SK-N-SH treated with all-trans-retinoic acid at 6 μM for 48 hours (cell line): ENCODE measurements around the gene NFASC.

Experiments
- ATAC-seq: fragments of 200-7000 bp; cut with Tn5 transposase; 3 replicates; pipeline ENCODE4 v1.9.1; 2020; ENCODE audit warnings: mild to moderate bottlenecking, moderate library complexity
- ARNTL ChIP-seq: fragments of 450-650 bp; formaldehyde crosslinking; IDR thresholded peaks from 2 replicates; pipeline ENCODE4 v1.5.0; 2020; ENCODE audit warnings: low read depth, mild to moderate bottlenecking, moderate library complexity, borderline replicate concordance
- BACH2 ChIP-seq: fragments of 250-450 bp; sonication (Bioruptor Pico); IDR thresholded peaks from 2 replicates; pipeline ENCODE4 v1.9.0; 2021; ENCODE audit warnings: mild to moderate bottlenecking, borderline replicate concordance
- CSDC2 ChIP-seq: fragments of 250-450 bp; sonication (Bioruptor Pico); IDR thresholded peaks from 2 replicates; pipeline ENCODE4 v1.5.0; 2020; ENCODE audit warnings: mild to moderate bottlenecking, moderate library complexity
- ESRRG ChIP-seq: fragments of 250-450 bp; sonication (Bioruptor Pico); IDR thresholded peaks from 2 replicates; pipeline ENCODE4 v1.6.1; 2021; ENCODE audit warnings: mild to moderate bottlenecking
- GLIS3 ChIP-seq: fragments of 250-450 bp; sonication (Bioruptor Pico); IDR thresholded peaks from 2 replicates; pipeline ENCODE4 v1.5.0; 2020; ENCODE audit warnings: mild to moderate bottlenecking, moderate library complexity
- ISL1 ChIP-seq: fragments of 250-450 bp; sonication (Bioruptor Pico); IDR thresholded peaks from 2 replicates; pipeline ENCODE4 v2.1.2; 2022; ENCODE audit warnings: mild to moderate bottlenecking, moderate library complexity
- OSR1 ChIP-seq: fragments of 250-450 bp; sonication (Bioruptor Pico); IDR thresholded peaks from 2 replicates; pipeline ENCODE4 v1.8.0; 2022; ENCODE audit warnings: moderate library complexity, mild to moderate bottlenecking, inconsistent platforms
- PPARA ChIP-seq: fragments of 250-450 bp; sonication (Bioruptor Pico); IDR thresholded peaks from 2 replicates; pipeline ENCODE4 v1.5.0; 2020; ENCODE audit warnings: mild to moderate bottlenecking, borderline replicate concordance
- RARB ChIP-seq: fragments of 250-450 bp; sonication (Bioruptor Pico); IDR thresholded peaks from 2 replicates; pipeline ENCODE4 v1.8.0; 2021; ENCODE audit warnings: mild to moderate bottlenecking, moderate library complexity
- SNAI2 ChIP-seq: fragments of 250-450 bp; sonication (Bioruptor Pico); IDR thresholded peaks from 2 replicates; pipeline ENCODE4 v1.5.0; 2020; ENCODE audit warnings: mild to moderate bottlenecking, moderate library complexity
- TCF4 ChIP-seq: fragments of 250-450 bp; sonication (Bioruptor Pico); IDR thresholded peaks from 2 replicates; pipeline ENCODE4 v1.8.0; 2021; ENCODE audit warnings: mild to moderate bottlenecking, moderate library complexity, borderline replicate concordance
- TOX ChIP-seq: fragments of 250-450 bp; sonication (Bioruptor Pico); IDR thresholded peaks from 2 replicates; pipeline ENCODE4 v1.8.0; 2021; ENCODE audit warnings: mild to moderate bottlenecking, moderate library complexity, borderline replicate concordance
- ZC3H10 ChIP-seq: fragments of 250-450 bp; sonication (Bioruptor Pico); IDR thresholded peaks from 2 replicates; pipeline ENCODE4 v1.5.1; 2021; ENCODE audit warnings: mild to moderate bottlenecking, moderate library complexity
- ZFP3 ChIP-seq: fragments of 250-450 bp; sonication (Bioruptor Pico); IDR thresholded peaks from 2 replicates; pipeline ENCODE4 v1.5.0; 2020; ENCODE audit warnings: mild to moderate bottlenecking, moderate library complexity
- ZNF565 ChIP-seq: fragments of 450-650 bp; formaldehyde crosslinking; conservative IDR thresholded peaks from 2 replicates; pipeline ENCODE4 v1.5.0; 2020; ENCODE audit warnings: low read depth, mild to moderate bottlenecking, moderate library complexity
- ZNF70 ChIP-seq: fragments of 450-650 bp; formaldehyde crosslinking; IDR thresholded peaks from 2 replicates; pipeline ENCODE4 v1.5.0; 2020; ENCODE audit warnings: mild to moderate bottlenecking, moderate library complexity
- ZNF8 ChIP-seq: fragments of 450-650 bp; formaldehyde crosslinking; IDR thresholded peaks from 2 replicates; pipeline ENCODE4 v1.5.0; 2020; ENCODE audit warnings: mild to moderate bottlenecking, moderate library complexity
- TF ChIP-seq, protein P1 (sequence below): fragments of 250-450 bp; sonication (Bioruptor Pico); IDR thresholded peaks from 2 replicates; pipeline ENCODE4 v1.5.1; 2021; ENCODE audit warnings: mild to moderate bottlenecking, moderate library complexity
- TF ChIP-seq, protein P2 (sequence below): fragments of 250-450 bp; sonication (Bioruptor Pico); IDR thresholded peaks from 2 replicates; pipeline ENCODE4 v1.8.0; 2020; ENCODE audit warnings: mild to moderate bottlenecking, moderate library complexity, borderline replicate concordance
- TF ChIP-seq, protein P3 (sequence below): fragments of 250-450 bp; sonication (Bioruptor Pico); IDR thresholded peaks from 2 replicates; pipeline ENCODE4 v1.5.1; 2020; ENCODE audit warnings: low read depth, mild to moderate bottlenecking, moderate library complexity
- TF ChIP-seq, protein P4 (sequence below): fragments of 250-450 bp; sonication (Bioruptor Pico); IDR thresholded peaks from 2 replicates; pipeline ENCODE4 v1.8.0; 2021; ENCODE audit warnings: low read depth, mild to moderate bottlenecking, moderate library complexity, borderline replicate concordance
- TF ChIP-seq, protein P5 (sequence below): fragments of 250-450 bp; sonication (Bioruptor Pico); IDR thresholded peaks from 2 replicates; pipeline ENCODE4 v1.5.0; 2020; ENCODE audit warnings: mild to moderate bottlenecking, moderate library complexity

NFASC gene

DNA sequence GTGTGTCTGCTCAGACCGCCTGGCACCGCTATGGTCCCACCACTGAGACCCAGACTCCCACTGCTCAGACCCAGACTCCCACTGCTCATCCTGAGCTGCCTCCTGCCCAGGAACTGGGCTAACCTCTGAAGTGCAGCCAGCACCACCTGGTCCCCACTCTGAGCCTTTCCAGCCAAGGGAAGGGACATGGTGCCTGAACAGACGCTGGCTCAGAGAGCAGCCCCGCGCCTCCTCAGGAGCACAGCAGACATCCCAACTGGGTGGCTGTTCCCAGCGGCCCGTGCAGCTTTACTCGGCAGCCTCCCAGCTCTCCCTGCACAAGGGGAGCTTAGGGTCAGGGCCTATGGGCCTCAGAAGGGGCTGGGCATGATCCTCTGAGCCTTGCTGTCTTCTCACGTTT lies 144.6 kb downstream of the NFASC start:
- ATAC-seq = no peak
- TF ChIP-seq, protein P1, sequence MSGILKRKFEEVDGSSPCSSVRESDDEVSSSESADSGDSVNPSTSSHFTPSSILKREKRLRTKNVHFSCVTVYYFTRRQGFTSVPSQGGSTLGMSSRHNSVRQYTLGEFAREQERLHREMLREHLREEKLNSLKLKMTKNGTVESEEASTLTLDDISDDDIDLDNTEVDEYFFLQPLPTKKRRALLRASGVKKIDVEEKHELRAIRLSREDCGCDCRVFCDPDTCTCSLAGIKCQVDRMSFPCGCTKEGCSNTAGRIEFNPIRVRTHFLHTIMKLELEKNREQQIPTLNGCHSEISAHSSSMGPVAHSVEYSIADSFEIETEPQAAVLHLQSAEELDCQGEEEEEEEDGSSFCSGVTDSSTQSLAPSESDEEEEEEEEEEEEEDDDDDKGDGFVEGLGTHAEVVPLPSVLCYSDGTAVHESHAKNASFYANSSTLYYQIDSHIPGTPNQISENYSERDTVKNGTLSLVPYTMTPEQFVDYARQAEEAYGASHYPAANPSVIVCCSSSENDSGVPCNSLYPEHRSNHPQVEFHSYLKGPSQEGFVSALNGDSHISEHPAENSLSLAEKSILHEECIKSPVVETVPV (CRISPR knock-in tag) = no peak
- TF ChIP-seq ZNF565 (CRISPR knock-in tag) = no peak
- no peak for TF ChIP-seq ZNF70 (CRISPR knock-in tag)
- TF ChIP-seq BACH2 (CRISPR knock-in tag) = no peak
- no peak for TF ChIP-seq PPARA (CRISPR knock-in tag)
- TF ChIP-seq ZC3H10 (CRISPR knock-in tag) = no peak
- TF ChIP-seq, protein P2, sequence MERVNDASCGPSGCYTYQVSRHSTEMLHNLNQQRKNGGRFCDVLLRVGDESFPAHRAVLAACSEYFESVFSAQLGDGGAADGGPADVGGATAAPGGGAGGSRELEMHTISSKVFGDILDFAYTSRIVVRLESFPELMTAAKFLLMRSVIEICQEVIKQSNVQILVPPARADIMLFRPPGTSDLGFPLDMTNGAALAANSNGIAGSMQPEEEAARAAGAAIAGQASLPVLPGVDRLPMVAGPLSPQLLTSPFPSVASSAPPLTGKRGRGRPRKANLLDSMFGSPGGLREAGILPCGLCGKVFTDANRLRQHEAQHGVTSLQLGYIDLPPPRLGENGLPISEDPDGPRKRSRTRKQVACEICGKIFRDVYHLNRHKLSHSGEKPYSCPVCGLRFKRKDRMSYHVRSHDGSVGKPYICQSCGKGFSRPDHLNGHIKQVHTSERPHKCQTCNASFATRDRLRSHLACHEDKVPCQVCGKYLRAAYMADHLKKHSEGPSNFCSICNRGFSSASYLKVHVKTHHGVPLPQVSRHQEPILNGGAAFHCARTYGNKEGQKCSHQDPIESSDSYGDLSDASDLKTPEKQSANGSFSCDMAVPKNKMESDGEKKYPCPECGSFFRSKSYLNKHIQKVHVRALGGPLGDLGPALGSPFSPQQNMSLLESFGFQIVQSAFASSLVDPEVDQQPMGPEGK = no peak

DNA sequence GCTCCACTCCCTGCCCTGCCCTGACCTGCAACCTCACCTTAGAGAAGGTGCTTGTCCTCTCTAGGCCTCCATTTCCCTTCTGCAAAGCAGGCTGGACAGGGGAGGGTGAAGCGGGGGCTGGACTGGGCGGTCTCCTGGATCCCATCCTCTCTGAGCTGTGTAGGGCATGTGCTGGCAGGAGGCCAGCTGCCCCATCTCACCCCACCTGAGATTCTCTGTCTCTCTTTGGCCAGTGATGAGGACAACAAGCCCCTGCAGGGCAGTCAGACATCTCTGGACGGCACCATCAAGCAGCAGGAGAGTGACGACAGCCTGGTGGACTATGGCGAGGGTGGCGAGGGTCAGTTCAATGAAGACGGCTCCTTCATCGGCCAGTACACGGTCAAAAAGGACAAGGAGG lies 145.4 kb downstream of the NFASC start:
- TF ChIP-seq OSR1 (CRISPR knock-in tag) (no peak), ZFP3 (CRISPR knock-in tag) (no peak), RARB (CRISPR knock-in tag) (no peak), SNAI2 (CRISPR knock-in tag) (no peak), ZNF70 (CRISPR knock-in tag) (no peak), GLIS3 (CRISPR knock-in tag) (no peak), TCF4 (CRISPR knock-in tag) (no peak), ISL1 (CRISPR knock-in tag) (no peak), CSDC2 (CRISPR knock-in tag) (no peak), ZNF8 (CRISPR knock-in tag) (no peak), ESRRG (CRISPR knock-in tag) (no peak), TOX (CRISPR knock-in tag) (no peak), ARNTL (CRISPR knock-in tag) (no peak), ZC3H10 (CRISPR knock-in tag) (no peak), ZNF565 (CRISPR knock-in tag) (no peak)
- TF ChIP-seq, protein P3, sequence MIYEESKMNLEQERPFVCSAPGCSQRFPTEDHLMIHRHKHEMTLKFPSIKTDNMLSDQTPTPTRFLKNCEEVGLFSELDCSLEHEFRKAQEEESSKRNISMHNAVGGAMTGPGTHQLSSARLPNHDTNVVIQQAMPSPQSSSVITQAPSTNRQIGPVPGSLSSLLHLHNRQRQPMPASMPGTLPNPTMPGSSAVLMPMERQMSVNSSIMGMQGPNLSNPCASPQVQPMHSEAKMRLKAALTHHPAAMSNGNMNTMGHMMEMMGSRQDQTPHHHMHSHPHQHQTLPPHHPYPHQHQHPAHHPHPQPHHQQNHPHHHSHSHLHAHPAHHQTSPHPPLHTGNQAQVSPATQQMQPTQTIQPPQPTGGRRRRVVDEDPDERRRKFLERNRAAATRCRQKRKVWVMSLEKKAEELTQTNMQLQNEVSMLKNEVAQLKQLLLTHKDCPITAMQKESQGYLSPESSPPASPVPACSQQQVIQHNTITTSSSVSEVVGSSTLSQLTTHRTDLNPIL (CRISPR knock-in tag) = no peak
- TF ChIP-seq, protein P4, sequence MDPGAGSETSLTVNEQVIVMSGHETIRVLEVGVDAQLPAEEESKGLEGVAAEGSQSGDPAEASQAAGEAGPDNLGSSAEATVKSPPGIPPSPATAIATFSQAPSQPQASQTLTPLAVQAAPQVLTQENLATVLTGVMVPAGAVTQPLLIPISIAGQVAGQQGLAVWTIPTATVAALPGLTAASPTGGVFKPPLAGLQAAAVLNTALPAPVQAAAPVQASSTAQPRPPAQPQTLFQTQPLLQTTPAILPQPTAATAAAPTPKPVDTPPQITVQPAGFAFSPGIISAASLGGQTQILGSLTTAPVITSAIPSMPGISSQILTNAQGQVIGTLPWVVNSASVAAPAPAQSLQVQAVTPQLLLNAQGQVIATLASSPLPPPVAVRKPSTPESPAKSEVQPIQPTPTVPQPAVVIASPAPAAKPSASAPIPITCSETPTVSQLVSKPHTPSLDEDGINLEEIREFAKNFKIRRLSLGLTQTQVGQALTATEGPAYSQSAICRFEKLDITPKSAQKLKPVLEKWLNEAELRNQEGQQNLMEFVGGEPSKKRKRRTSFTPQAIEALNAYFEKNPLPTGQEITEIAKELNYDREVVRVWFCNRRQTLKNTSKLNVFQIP (CRISPR knock-in tag) = no peak
- TF ChIP-seq, protein P5, sequence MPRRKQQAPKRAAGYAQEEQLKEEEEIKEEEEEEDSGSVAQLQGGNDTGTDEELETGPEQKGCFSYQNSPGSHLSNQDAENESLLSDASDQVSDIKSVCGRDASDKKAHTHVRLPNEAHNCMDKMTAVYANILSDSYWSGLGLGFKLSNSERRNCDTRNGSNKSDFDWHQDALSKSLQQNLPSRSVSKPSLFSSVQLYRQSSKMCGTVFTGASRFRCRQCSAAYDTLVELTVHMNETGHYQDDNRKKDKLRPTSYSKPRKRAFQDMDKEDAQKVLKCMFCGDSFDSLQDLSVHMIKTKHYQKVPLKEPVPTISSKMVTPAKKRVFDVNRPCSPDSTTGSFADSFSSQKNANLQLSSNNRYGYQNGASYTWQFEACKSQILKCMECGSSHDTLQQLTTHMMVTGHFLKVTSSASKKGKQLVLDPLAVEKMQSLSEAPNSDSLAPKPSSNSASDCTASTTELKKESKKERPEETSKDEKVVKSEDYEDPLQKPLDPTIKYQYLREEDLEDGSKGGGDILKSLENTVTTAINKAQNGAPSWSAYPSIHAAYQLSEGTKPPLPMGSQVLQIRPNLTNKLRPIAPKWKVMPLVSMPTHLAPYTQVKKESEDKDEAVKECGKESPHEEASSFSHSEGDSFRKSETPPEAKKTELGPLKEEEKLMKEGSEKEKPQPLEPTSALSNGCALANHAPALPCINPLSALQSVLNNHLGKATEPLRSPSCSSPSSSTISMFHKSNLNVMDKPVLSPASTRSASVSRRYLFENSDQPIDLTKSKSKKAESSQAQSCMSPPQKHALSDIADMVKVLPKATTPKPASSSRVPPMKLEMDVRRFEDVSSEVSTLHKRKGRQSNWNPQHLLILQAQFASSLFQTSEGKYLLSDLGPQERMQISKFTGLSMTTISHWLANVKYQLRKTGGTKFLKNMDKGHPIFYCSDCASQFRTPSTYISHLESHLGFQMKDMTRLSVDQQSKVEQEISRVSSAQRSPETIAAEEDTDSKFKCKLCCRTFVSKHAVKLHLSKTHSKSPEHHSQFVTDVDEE (CRISPR knock-in tag) = no peak
- TF ChIP-seq, protein P2 = no peak
- ATAC-seq = no peak
